Measurements from ENCODE around the gene ARSB.

The ARSB gene

GRCh38 chr5:78845470-78845869, 139.6 kb downstream of the ARSB start:
- Histone ChIP-seq H3K4me2 (ENCODE audit: low read depth, low read length, poor library complexity, severe bottlenecking) (no peak overlapping the region), H3K4me1 (ENCODE audit: insufficient read depth, low read length, poor library complexity, severe bottlenecking) (no peaks in the 10 kb centered on the region), H3K27me3 (ENCODE audit: insufficient read depth, low read length, poor library complexity, severe bottlenecking) (no peaks in the 10 kb centered on the region), H3K9ac (ENCODE audit: low read depth, low read length, poor library complexity, severe bottlenecking) (no peak overlapping the region), H3K9me3 (ENCODE audit: insufficient read depth, low read depth, low read length) (no peaks in the 10 kb centered on the region), H2AFZ (ENCODE audit: low read length) (no peak overlapping the region), H3K79me2 (ENCODE audit: insufficient read depth, low read length) (no peaks in the 10 kb centered on the region), H3K4me3 (ENCODE audit: low read length, poor library complexity, severe bottlenecking) (no peak overlapping the region), H4K20me1 (ENCODE audit: insufficient read depth, low read length, poor library complexity, severe bottlenecking) (no peaks in the 10 kb centered on the region), H3F3A (ENCODE audit: low read depth) (no peaks in the 10 kb centered on the region; the same call in 1 of the 2 replicates), H3K36me3 (ENCODE audit: insufficient read depth, low read length) (no peaks in the 10 kb centered on the region), H3K9me2 (replicated peaks; ENCODE audit: low read depth, low read length) (no peaks in the 10 kb centered on the region)
- no peak for TF ChIP-seq CTCF (conservative IDR thresholded peaks at IDR 0.05; ENCODE audit: low read length)
- no peak for TF ChIP-seq EZH2phosphoT487 (IDR thresholded peaks at IDR 0.05; ENCODE audit: borderline replicate concordance)

GRCh38 chr5:78843436-78843835, 141.7 kb downstream of the ARSB start:
- H3K79me2 ChIP-seq (ENCODE audit: insufficient read depth, low read length), result no peaks in the 10 kb centered on the region
- H3K36me3 ChIP-seq (ENCODE audit: insufficient read depth, low read length), result no peaks in the 10 kb centered on the region
- no peaks in the 10 kb centered on the region for H3K9me2 ChIP-seq (replicated peaks; ENCODE audit: low read depth, low read length)
- H3K4me3 ChIP-seq (ENCODE audit: low read length, poor library complexity, severe bottlenecking), result no peak overlapping the region
- no peaks in the 10 kb centered on the region for H3K9me3 ChIP-seq (ENCODE audit: insufficient read depth, low read depth, low read length)
- no peaks in the 10 kb centered on the region for H3K4me1 ChIP-seq (ENCODE audit: insufficient read depth, low read length, poor library complexity, severe bottlenecking)
- no peak overlapping the region for H2AFZ ChIP-seq (ENCODE audit: low read length)
- no peak overlapping the region for H3K4me2 ChIP-seq (ENCODE audit: low read depth, low read length, poor library complexity, severe bottlenecking)
- no peaks in the 10 kb centered on the region for H4K20me1 ChIP-seq (ENCODE audit: insufficient read depth, low read length, poor library complexity, severe bottlenecking)
- H3K27me3 ChIP-seq (ENCODE audit: insufficient read depth, low read length, poor library complexity, severe bottlenecking), result no peaks in the 10 kb centered on the region
- no peak overlapping the region for H3K9ac ChIP-seq (ENCODE audit: low read depth, low read length, poor library complexity, severe bottlenecking)
- no peaks in the 10 kb centered on the region; the same call in 1 of the 2 replicates for H3F3A ChIP-seq (ENCODE audit: low read depth)
- TF ChIP-seq CTCF (conservative IDR thresholded peaks at IDR 0.05; ENCODE audit: low read length) (no peak), EZH2phosphoT487 (IDR thresholded peaks at IDR 0.05; ENCODE audit: borderline replicate concordance) (no peak)

GRCh38 chr5:78841767-78842166, 143.3 kb downstream of the ARSB start:
- no peak overlapping the region for H3K4me2 ChIP-seq (ENCODE audit: low read depth, low read length, poor library complexity, severe bottlenecking)
- H3K4me3 ChIP-seq (ENCODE audit: low read length, poor library complexity, severe bottlenecking), result no peak overlapping the region

More at GRCh38 chr5:78841767-78842166, 143.3 kb downstream of the ARSB start:
- Histone ChIP-seq H3K36me3 (ENCODE audit: insufficient read depth, low read length) (no peaks in the 10 kb centered on the region), H4K20me1 (ENCODE audit: insufficient read depth, low read length, poor library complexity, severe bottlenecking) (no peaks in the 10 kb centered on the region), H3K9me3 (ENCODE audit: insufficient read depth, low read depth, low read length) (no peaks in the 10 kb centered on the region), H2AFZ (ENCODE audit: low read length) (no peak overlapping the region), H3K9me2 (replicated peaks; ENCODE audit: low read depth, low read length) (no peaks in the 10 kb centered on the region), H3K9ac (ENCODE audit: low read depth, low read length, poor library complexity, severe bottlenecking) (no peak overlapping the region), H3F3A (ENCODE audit: low read depth) (no peaks in the 10 kb centered on the region; the same call in 1 of the 2 replicates), H3K27me3 (ENCODE audit: insufficient read depth, low read length, poor library complexity, severe bottlenecking) (no peaks in the 10 kb centered on the region), H3K79me2 (ENCODE audit: insufficient read depth, low read length) (no peaks in the 10 kb centered on the region), H3K4me1 (ENCODE audit: insufficient read depth, low read length, poor library complexity, severe bottlenecking) (no peaks in the 10 kb centered on the region)
- no peak for TF ChIP-seq CTCF (conservative IDR thresholded peaks at IDR 0.05; ENCODE audit: low read length)
- TF ChIP-seq EZH2phosphoT487 (IDR thresholded peaks at IDR 0.05; ENCODE audit: borderline replicate concordance), result no peak
